GM18907 (cell line): ENCODE measurements around the gene ATP2B1.

Source experiments
- ATAC-seq: cut with Tn5 transposase; IDR thresholded peaks from one replicate; pipeline ENCODE4 v1.9.1; 2021; ENCODE audit warnings: mild to moderate bottlenecking, moderate library complexity; ENCODE audit not compliant: unreplicated experiment

ATP2B1 gene

DNA sequence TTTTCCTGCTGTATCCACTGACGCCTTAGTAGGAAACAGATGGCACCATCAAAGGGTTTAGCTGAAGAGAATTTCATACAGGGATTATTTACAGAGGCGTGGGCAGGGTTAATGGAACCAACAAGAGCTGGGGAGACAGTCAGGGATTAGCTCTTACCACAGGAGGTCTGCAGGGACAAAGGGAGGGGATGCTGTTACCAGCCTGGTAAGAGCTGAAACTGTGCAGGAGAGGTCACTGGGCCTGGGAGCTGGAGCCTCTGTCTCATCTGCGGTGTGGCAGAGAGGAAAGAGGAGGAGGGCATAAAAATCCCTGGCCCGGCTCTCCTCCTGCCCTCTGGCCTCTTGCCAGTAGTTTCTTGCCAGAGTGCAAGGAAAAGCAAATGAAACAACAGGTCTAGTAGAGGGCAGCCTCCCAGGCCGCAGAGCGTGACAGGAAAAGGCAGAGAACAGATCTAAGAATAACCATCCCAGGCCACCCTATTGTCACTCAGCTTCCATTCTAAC lies 163.9 kb downstream of the ATP2B1 start:
- ATAC-seq = no peak

DNA sequence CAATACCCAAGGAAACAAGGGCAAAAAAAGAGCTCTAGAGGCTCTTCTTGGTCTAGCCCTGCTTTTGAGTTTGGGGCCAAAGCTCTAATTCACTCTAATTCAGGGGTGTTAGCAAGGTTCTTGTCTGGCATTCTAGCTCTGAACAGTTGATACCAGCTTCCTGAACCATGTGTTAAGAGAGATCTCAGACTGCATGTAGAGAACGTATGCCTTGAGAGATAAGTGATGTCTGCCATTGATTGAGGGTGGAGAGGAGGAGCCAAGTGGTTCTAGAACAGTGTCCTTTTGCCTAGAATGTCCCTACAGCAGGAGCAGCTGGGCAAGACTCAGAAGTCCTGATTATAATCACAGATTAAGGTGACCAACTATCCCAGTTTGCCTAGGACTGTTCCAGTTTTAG lies 164.6 kb downstream of the ATP2B1 start:
- no peak for ATAC-seq

DNA sequence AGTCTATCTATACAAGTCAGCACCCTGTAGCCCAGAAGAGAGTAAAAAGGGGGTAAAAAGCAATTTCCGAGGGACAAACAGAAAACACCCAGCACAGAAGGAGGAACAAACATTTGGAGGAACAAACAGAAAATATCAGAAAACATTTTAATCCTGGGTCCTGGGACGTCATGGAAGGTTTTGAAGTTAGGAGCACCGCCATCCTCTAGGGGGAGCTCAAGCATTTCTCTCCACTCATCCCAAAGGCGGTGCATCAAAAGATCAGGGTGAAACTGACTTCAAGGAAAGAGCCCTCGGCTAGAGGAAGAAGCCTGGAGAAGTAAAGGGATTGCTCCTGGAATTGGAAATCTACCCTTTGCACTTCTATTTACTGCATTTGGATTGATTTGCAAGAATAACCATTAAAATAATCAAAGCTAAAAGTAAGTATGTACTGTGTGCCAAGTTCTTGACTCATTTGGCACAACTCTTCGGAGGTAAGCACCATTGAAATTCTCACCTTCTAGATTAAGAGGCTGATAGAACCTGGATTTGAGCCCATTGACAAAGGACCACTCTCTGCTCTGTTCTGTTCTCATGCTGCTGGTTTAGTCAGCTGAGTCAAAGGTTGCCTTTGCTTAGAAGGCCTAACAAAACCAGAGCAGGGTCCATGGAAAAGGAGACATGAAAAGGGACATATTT lies 165.6 kb downstream of the ATP2B1 start:
- peak; percentile 81 for ATAC-seq

DNA sequence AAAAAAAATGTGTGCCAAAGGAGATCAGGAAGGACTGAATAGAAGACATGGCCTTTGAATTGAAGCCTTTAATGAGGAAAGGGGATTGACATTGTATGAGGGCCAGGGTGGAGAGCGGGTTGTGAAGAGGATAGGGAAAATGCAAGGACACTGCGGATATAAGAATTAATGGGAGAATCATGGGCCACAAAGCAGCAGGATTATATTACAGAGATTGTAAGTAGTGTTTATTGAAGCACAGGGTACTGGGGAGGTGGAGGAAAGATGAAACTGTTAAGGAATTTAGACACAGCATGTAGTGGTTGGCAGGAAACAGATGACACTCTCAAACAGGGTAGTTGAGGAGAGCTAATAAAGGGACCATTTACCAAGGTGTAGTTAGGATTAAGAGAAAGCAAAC lies 166.4 kb downstream of the ATP2B1 start:
- no peak for ATAC-seq

DNA sequence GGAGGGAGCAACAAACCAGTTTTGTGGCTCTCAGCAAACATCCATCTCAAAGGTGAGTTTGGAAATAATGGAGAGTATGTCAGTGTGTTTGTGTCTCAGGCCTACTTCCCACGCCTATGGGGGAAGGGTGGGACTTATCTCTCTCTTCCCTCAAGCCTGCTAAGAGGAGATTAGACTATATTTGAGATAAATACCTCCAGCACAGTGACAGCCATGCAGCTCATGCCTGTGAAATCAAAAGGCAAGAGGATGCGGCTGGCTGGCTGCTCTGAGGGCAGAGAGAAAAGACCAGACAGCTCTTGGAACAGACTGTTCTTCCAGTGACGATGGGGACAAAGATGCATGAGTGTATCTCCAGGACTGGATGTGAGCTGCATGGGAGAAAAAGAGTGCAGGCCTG lies 168.1 kb downstream of the ATP2B1 start:
- no peak for ATAC-seq

DNA sequence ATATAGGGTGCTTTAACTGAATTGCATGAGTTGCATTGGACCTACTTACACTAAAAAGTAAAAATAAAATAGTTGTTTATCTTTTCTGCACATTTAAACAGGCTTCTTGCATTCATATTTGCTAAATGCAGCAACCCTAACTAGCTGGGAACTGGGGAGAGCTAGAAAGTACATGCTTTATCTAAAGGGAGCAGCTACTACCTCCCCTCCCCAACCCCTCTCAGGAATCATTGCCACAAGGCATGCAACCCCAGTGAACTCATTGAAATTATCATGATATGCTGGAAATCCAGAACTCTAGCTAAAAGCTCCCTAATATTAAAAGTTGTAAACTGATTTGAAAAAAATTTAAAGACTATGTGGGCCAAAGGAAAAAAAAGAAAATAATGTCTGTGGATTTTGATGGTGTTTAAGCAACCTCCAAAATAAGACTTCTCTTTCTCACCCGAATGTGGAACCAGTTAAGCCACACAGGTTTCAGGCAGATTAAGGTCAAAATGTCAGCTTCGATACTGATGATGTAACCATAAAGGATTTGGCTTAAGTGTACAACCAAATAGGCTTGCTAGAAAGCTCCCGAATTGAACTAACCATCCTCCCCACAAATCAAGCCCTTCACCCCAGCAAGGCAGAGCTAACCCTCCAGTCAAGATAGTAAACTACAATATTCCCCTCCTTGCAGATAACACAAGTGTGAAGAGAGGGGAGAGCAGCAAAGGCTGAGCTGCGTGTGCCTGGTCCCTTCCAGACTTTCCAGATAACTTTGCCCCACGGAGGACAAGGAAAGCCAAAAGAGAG lies 169.0 kb downstream of the ATP2B1 start:
- ATAC-seq = no peak

DNA sequence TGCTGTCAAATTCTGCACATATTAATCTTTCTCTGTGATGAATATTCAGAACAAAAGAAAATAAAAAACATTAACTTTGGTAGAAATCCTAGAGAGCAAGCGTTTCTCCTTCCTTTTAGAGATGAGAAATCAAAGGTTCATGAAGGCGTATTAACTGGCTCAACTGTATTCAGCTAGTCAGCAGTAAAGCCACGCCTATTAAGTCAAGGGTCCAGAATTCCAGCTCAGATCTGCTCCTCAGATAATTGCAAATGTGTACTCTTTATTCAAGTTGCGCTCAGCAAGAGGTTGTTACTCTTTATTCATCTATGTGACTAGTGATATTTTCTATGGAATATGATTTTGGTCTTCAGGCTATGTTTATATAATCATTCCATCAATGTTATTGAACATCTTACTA lies 169.7 kb downstream of the ATP2B1 start:
- no peak for ATAC-seq
